CD4-positive, alpha-beta T cell (primary cell): ENCODE measurements around the gene SERBP1. TPM values are rescaled to one million over a fixed set of nuclear protein-coding genes. Genes with fewer than 3 reads are reported as not detected.

Experiments used
- ATAC-seq: fragments of 200-7000 bp; cut with Tn5 transposase; one replicate; pipeline ENCODE4 v1.10.0; 2022; ENCODE audit warnings: mild to moderate bottlenecking; ENCODE audit not compliant: poor library complexity
- CTCF ChIA-PET: fragments of 350-600 bp; sonication (Branson Sonifier 250); formaldehyde crosslinking; loops from one replicate; lab custom pipeline; 2021; ENCODE audit warnings: antibody characterized with exemption, inconsistent platforms; lab: Charles Lee
- POLR2A ChIA-PET: fragments of 350-600 bp; sonication (Branson Sonifier 250); formaldehyde crosslinking; loops from one replicate; lab custom pipeline; 2021; ENCODE audit warnings: antibody characterized with exemption, inconsistent platforms; lab: Charles Lee
- DNase-seq, 14 experiments: peaks; one replicate each; pipeline ENCODE4 v3.0.0-alpha.2; 2013 to 2020; ENCODE audit warnings: mixed read lengths in 2 of 14
- H3K27ac ChIP-seq, 2 donors: one replicate each; pipeline versions ENCODE4 v1.5.1 to v1.7.0; 2013; ENCODE audit warnings: low read length in 2 of 2, low read depth in 1 of 2, mild to moderate bottlenecking in 1 of 2
- H3K27me3 ChIP-seq, 2 experiments: 1 replicate in 1 of 2; 2 replicates in 1 of 2; pipeline versions ENCODE4 v1.6.1 to v1.7.0; 2013; ENCODE audit warnings: low read length in 2 of 2, control low read depth in 1 of 2, mild to moderate bottlenecking in 1 of 2, moderate library complexity in 1 of 2; ENCODE audit not compliant: insufficient read depth in 2 of 2, control insufficient read depth in 1 of 2
- H3K36me3 ChIP-seq: one replicate; pipeline ENCODE4 v1.6.1; 2013; ENCODE audit warnings: low read length, control low read depth; ENCODE audit not compliant: insufficient read depth
- H3K4me1 ChIP-seq: one replicate; pipeline ENCODE4 v1.6.1; 2013; ENCODE audit warnings: low read length, control low read depth; ENCODE audit not compliant: insufficient read depth
- H3K4me3 ChIP-seq: one replicate; pipeline ENCODE4 v1.5.1; 2013; ENCODE audit warnings: mild to moderate bottlenecking, low read length, moderate library complexity
- H3K9me3 ChIP-seq, 2 experiments: 1 replicate in 1 of 2; 2 replicates in 1 of 2; pipeline versions ENCODE4 v1.6.1 to v1.7.0; 2013; ENCODE audit warnings: low read length in 2 of 2, mild to moderate bottlenecking in 2 of 2, control low read depth in 1 of 2, moderate library complexity in 1 of 2; ENCODE audit not compliant: control insufficient read depth in 1 of 2, insufficient read depth in 1 of 2
- H3K27ac Mint-ChIP-seq: one replicate; pipeline ENCODE4 v1.8.0; 2020; ENCODE audit warnings: mixed read lengths
- H3K27me3 Mint-ChIP-seq: one replicate; pipeline ENCODE4 v1.8.0; 2021; ENCODE audit warnings: mixed read lengths
- H3K36me3 Mint-ChIP-seq: one replicate; pipeline ENCODE4 v1.8.0; 2021; ENCODE audit warnings: low read depth, mixed read lengths
- H3K4me1 Mint-ChIP-seq: one replicate; pipeline ENCODE4 v1.8.0; 2021; ENCODE audit warnings: low read depth, mixed read lengths
- H3K4me3 Mint-ChIP-seq: one replicate; pipeline ENCODE4 v1.8.0; 2020; ENCODE audit warnings: mild to moderate bottlenecking, mixed read lengths
- H3K9me3 Mint-ChIP-seq: one replicate; pipeline ENCODE4 v1.8.0; 2020; ENCODE audit warnings: mixed read lengths
- intact Hi-C, 2 experiments: fragments of 100-400 bp; cut with DNase I in 1 of 2; cut with micrococcal nuclease in 1 of 2; formaldehyde crosslinking; loops; one replicate each; pipeline versions ENCODE4 v1.15.1 to v1.9.0; 2023 to 2025; cut with DNase I, micrococcal nuclease
- total RNA-seq, 174 experiments: library from RNA in 2 of 174; stranded (reverse) in 2 of 174; gene quantifications; one replicate each; pipeline ENCODE4 v1.2.3 and lab custom pipeline; 2021 to 2026
- TF ChIP-seq, protein P1 (sequence below): fragments of 200-600 bp; IDR thresholded peaks from one replicate; pipeline ENCODE4 v1.8.0; 2022; ENCODE audit warnings: antibody characterized with exemption, mild to moderate bottlenecking

SERBP1 gene
- total RNA-seq, 2 experiments from 2014 or later: 128 to 135 TPM

GRCh38 chr1:67464058-67464457, 33.9 kb upstream of the SERBP1 start:
- ChIA-PET POLR2A (no interaction called here), CTCF (no interaction called here)
- TF ChIP-seq, protein P1, sequence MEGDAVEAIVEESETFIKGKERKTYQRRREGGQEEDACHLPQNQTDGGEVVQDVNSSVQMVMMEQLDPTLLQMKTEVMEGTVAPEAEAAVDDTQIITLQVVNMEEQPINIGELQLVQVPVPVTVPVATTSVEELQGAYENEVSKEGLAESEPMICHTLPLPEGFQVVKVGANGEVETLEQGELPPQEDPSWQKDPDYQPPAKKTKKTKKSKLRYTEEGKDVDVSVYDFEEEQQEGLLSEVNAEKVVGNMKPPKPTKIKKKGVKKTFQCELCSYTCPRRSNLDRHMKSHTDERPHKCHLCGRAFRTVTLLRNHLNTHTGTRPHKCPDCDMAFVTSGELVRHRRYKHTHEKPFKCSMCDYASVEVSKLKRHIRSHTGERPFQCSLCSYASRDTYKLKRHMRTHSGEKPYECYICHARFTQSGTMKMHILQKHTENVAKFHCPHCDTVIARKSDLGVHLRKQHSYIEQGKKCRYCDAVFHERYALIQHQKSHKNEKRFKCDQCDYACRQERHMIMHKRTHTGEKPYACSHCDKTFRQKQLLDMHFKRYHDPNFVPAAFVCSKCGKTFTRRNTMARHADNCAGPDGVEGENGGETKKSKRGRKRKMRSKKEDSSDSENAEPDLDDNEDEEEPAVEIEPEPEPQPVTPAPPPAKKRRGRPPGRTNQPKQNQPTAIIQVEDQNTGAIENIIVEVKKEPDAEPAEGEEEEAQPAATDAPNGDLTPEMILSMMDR: no peak
- no peak overlapping the region for H3K27ac Mint-ChIP-seq
- no peaks in the 10 kb centered on the region for H3K4me1 Mint-ChIP-seq
- H3K27ac ChIP-seq: no peak overlapping the region
- no peak overlapping the region for H3K4me3 ChIP-seq
- no peaks in the 10 kb centered on the region for H3K9me3 Mint-ChIP-seq
- no peaks in the 10 kb centered on the region for H3K36me3 ChIP-seq
- H3K27me3 ChIP-seq: no peaks in the 10 kb centered on the region
- intact Hi-C loops: no loop called here
- no peaks in the 10 kb centered on the region for H3K4me1 ChIP-seq
- no peak for ATAC-seq
- no peaks in the 10 kb centered on the region for H3K27me3 Mint-ChIP-seq
- no peaks in the 10 kb centered on the region for H3K36me3 Mint-ChIP-seq
- no peak overlapping the region for H3K4me3 Mint-ChIP-seq
- no peak for DNase-seq
- no peaks in the 10 kb centered on the region for H3K9me3 ChIP-seq

- Mint-ChIP-seq H3K27me3 (no peaks in the 10 kb centered on the region), H3K4me1 (no peaks in the 10 kb centered on the region), H3K4me3 (no peak overlapping the region), H3K9me3 (no peaks in the 10 kb centered on the region), H3K36me3 (no peaks in the 10 kb centered on the region), H3K27ac (no peak overlapping the region)
- H3K4me1 ChIP-seq: no peaks in the 10 kb centered on the region
- no peak for DNase-seq
- ATAC-seq: no peak
- no peak overlapping the region for H3K4me3 ChIP-seq
- H3K36me3 ChIP-seq: no peaks in the 10 kb centered on the region
- no peaks in the 10 kb centered on the region for H3K27me3 ChIP-seq
- intact Hi-C loops: no loop called here
- TF ChIP-seq, protein P1: no peak
- ChIA-PET POLR2A (no interaction called here), CTCF (no interaction called here)
- H3K27ac ChIP-seq: no peak overlapping the region
- H3K9me3 ChIP-seq: no peaks in the 10 kb centered on the region
These were observed 33.2 kb upstream of the SERBP1 start for GRCh38 chr1:67463298-67463955.

DNA sequence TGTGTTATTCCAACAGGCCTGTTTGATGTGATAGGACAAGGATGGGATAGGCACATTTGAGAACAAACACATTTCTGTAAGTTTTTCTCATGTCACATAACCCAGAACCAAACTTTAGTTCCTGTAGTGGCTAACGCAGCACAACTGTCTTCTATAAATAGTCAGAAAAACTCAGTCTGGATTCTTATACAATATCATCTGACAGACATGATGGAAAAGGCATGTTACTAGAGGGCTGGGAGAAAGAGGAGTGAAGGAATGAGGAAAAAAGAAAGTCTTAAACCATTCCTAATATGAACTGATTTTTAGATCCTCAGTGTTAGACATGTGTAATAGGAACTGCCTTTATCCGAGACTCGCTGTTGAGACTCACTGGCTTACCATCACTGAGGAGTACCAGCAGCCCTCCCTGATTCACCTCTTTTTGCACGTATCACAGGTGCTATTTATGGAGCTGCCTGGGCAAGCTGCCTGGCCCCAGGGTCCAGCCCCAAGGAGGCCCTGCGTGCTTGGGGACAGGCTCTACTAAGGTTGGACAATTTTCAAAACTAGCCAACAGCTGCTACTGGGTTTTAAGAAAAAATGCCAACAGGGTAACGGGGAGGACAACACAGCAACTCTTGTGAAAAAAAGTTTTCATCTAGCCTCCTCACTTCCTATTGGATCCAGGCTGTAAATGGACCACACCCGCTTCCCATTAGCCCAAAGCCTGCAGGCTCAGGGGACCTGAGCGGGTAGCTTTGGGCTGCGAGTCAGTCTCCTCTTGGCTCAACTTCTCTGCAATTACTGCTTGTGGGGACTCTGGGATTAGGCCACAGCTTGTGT, 30.7 kb upstream of the SERBP1 start:
- Mint-ChIP-seq H3K27me3 (no peaks in the 10 kb centered on the region), H3K4me1 (no peaks in the 10 kb centered on the region), H3K9me3 (no peaks in the 10 kb centered on the region), H3K36me3 (no peaks in the 10 kb centered on the region), H3K27ac (no peak overlapping the region), H3K4me3 (no peak overlapping the region)
- ChIA-PET CTCF (no interaction called here), POLR2A (no interaction called here)
- H3K9me3 ChIP-seq: no peaks in the 10 kb centered on the region
- no peak for ATAC-seq
- no peak overlapping the region for H3K4me3 ChIP-seq
- H3K36me3 ChIP-seq: no peaks in the 10 kb centered on the region
- H3K4me1 ChIP-seq: no peaks in the 10 kb centered on the region
- DNase-seq: no peak
- H3K27ac ChIP-seq: no peak overlapping the region
- TF ChIP-seq, protein P1: no peak
- no peaks in the 10 kb centered on the region for H3K27me3 ChIP-seq
- intact Hi-C loops: no loop called here
